DOHH2 (cell line): Measurements from ENCODE around the gene CAMK2N1.

Experiments
- EZH2phosphoT487 ChIP-seq: fragments of 200-600 bp; sonication (generic); IDR thresholded peaks from 2 replicates; pipeline ENCODE4 v1.6.1; 2017; ENCODE audit warnings: borderline replicate concordance, mild to moderate bottlenecking, antibody characterized with exemption, low read length, moderate library complexity, mixed read lengths
- TF ChIP-seq, protein P1 (sequence below): fragments of 200-600 bp; sonication (generic); IDR thresholded peaks from one replicate; pipeline ENCODE4 v1.5.1; 2014; ENCODE audit warnings: antibody characterized with exemption, mild to moderate bottlenecking, low read depth, low read length; ENCODE audit not compliant: poor library complexity, severe bottlenecking

DNA sequence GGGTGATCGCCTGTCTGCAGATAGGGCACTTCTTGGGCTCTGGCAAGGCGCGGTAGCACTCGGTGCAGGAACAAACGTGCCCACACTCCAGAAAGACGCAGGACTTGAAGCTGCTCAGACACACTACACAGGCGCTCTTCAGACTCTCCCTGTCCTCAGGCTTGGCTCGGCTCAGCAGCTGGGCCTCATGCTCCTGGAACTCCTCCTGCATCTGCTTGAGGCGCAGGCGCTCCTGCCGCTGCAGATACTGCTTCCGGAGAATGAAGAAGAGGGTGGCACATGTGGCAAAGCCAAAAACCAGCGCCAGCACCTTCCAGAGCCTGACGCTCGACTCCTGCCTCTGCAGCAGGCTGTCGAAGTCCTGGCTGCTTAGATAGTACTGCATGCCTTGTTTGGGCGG, 14.7 kb upstream of the CAMK2N1 start:
- TF ChIP-seq, protein P1, sequence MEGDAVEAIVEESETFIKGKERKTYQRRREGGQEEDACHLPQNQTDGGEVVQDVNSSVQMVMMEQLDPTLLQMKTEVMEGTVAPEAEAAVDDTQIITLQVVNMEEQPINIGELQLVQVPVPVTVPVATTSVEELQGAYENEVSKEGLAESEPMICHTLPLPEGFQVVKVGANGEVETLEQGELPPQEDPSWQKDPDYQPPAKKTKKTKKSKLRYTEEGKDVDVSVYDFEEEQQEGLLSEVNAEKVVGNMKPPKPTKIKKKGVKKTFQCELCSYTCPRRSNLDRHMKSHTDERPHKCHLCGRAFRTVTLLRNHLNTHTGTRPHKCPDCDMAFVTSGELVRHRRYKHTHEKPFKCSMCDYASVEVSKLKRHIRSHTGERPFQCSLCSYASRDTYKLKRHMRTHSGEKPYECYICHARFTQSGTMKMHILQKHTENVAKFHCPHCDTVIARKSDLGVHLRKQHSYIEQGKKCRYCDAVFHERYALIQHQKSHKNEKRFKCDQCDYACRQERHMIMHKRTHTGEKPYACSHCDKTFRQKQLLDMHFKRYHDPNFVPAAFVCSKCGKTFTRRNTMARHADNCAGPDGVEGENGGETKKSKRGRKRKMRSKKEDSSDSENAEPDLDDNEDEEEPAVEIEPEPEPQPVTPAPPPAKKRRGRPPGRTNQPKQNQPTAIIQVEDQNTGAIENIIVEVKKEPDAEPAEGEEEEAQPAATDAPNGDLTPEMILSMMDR: no peak
- TF ChIP-seq EZH2phosphoT487: no peak
